Embryonic facial prominence (tissue), 1 donor: ENCODE data around the gene KLF16.

Experiments
- DNase-seq: peaks from one replicate; pipeline ENCODE4 v3.0.0-alpha.2; 2016; ENCODE audit errors: extremely low spot score

Gene KLF16

DNA sequence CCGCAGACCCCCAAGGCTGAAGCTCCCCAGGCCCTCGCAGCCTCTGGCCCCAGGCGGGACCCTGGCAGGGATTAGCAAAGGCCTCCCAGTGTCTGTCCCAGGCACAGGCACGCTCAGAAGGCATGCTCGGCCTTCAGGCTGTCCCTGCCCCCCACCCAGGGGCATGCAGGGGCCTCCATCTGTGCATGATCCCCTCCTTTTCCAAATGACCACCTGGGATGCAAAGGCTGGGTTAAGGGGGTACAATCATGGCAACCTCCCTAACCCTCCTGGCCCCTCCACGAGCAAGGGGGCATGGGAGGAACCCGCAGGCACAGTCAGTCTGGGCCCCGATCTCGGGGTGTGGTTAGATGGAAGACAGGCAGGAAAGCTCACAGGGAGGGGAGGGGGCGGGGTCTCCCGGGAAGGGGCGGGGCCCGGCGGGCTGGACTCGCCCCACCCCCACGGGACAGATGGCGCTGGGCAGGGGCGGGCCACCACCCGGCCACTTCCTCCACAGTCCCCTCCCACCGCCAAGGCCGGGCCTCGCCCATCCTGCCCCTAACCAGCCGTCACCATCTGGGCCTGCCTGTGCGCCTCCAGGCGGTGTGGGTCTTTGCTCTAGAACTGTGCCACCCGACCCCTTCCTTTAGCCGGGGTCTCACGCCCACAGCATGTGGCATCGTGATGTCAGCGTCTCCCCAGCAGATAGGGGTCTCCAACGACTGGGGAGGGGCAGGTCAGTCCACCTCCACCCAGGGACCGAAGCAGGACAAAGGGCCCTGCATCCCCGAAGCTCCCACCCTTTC lies 8.1 kb downstream of the KLF16 start:
- no peak for DNase-seq

DNA sequence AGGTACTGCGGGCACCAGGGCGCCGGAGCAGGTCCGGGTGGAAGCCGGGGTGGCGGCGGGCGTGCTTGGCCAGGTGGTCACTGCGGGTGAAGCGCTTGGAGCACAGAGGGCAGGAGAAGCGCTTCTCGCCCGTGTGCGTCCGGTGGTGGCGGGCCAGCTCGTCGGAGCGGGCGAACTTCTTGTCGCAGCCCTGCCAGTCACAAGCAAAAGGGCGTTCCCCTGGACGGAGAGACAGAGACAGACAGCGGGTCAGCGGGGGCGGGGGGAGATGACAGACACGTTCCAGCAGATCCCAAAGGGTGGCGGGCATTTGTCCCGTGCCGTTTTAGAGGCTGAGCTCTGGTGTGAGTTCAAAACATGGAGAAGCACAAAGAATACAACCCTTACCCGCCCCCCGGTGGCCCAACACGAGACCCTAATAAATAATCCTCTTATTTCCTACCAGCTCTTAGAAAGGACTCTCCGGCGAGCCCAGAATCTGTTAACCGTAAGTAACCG lies 8.8 kb downstream of the KLF16 start:
- no peak for DNase-seq

DNA sequence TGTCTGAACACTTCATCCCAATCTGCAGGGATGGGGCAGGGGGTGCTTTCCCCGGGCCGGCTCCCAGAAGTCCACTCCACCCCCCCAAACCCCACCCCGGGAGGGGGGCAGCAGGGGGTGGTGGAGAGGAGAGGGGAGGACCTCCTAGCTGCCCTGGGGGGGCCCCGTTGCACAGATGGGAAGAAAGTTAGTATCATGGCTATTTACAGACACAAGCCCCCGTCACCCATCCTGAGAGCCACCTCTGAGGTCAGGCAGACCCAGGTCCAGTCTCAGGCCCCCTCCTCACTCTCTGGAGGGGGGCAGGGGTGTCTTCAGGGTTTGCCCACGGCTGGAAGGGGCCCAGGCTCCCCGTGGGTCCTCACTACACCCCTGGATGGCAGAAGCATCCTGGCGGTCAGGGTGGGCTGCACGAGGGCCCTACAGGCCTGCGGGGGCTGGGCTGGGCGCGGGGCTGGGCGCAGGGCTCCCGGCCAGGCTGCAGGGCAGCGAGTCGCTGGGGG lies 9.3 kb downstream of the KLF16 start:
- no peak for DNase-seq

DNA sequence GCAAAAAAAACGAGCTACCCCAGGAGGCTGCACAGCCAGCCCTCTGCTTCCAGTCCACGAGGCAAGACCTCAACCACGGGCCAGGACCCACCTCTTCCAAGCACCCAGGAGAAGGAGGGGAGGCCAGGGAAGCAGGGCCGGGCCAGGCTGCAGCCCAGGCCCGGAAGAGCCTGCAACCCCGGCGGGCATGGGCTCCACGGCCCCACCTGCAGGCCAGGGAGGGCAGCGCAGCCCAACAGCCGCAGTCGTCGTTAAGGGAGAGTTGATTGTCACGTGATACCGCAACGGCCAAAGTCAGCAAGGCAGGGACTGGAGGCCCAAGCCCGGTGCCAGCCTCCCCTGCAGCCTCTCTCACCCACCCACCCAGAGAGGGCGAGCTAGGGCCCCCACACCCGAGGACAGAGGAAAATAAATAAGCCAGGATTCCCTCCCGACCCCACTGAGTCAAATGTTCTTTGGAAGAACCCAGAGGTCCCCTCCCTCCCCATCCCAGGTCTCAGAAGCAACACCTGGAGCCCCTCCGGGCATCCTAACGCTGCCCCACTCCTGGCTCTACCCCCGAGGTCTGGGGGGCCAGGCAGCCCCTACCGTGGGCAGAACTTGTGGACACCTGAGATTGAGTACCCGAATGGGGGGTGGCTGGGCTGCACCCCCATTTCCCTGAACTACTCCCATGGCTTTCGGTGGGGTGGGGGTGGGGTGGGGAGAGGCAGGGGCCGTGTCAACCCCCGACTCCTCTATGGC lies 9.9 kb downstream of the KLF16 start:
- DNase-seq, result no peak

DNA sequence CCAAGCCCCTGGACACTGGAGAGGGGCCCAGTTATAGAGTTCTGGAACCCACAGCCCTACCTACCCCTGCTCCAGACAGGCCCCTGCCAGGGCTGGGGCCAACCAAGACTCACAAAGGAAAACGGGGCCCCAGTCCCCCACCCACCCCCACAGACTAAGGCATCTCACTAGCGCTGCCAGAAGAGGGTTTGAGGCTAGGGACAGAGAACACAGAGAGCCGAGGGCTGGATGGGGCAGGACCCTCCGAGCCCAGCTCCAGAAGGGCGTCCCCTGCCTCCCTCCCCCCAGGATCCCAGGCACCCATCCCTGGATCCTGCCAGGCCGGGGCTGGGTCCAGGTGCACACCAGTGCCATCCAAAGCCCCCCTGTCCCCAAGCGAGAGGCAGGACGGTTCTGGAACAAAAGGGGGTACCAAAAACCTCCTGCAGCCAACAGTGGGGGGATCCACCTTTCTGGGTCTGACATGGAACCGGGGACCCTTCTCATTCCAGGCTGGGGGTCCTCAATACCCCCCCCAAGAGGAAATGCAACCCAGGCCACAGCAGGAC lies 10.7 kb downstream of the KLF16 start:
- no peak for DNase-seq

DNA sequence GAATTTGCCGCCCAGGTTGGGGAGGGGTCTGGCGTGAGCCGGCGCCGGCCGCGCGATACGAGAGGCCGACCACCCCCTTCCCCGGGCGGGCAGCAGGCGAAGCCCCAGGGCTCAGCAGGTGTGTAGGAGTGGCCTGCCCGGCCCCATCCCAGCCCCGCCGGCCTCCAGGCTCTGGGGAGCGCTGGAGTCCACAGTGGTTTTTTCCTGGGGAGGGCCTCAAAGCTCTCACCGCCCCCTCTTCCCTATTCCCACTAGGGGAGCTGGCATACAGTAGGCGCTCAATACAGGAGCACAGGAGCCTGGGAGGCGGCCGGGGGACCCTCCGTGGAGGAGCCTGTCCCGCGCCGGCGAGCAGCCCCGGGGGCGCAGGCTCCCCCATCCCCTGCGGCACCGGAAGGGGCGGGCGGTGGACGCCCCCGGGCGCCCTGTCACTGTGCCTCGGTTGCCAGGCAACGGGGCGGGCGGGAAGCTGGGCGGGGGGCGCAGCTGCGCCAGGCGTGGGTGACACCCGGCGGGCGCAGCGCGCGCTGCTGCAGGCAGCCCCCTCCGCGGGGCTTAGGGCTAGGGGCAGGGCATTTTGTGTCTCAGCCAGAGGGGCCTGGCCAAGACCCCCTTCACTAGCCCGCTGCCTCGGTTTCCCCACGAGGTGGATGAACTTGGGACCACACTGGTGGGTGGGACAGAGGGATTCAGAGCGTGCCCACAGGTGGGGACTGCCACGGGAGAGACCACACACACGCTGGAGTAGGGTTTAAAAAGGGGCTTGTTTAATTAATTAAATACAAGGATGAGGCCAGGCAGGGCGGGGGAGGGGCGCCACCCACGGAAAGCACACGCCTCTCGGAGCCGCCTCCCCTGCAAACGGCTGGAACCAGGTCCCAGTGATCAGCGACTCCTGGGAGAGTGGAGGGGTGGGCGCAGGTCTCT lies 11.5 kb downstream of the KLF16 start:
- no peak for DNase-seq

DNA sequence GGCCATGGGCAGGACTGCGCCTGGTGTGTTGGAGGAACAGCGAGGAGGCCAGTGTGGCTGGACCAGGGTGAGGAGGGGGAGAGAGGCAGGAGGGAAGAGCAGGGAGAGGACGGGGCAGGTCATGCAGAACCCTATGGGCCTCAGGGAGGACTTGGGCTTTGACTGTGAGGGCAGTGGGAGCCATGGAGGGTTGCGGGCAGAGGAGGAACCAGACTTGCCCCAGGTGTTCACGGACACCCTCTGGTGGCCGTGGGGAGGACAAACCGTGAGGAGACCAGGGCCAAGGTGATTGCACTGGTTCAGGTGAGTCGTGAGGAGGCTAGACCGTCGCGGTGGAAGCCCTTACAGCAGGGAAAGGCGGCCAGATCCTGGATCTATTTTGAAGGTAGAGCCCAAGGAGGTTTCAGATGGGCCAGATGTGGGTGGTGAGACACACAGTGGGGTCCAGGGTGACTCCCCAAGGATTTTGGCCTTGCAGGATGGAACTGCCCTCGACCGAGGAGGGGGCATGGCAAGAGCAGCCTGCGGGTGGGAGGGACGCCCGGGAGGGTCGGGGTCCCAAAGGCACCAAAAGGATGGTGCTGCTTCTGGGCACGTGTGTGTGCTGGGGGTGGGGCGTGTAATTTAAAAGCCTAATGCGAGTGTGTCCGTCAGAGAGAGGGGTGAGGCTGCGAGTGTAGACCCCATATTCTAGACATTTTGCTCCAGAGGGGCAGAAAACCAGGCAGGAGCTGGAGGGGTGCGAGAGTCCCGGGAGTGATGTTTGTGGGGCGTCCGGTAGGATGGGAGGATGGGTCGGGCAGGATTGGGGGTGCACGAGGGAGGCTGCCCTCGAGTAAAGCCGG lies 12.3 kb downstream of the KLF16 start:
- DNase-seq, result no peak

DNA sequence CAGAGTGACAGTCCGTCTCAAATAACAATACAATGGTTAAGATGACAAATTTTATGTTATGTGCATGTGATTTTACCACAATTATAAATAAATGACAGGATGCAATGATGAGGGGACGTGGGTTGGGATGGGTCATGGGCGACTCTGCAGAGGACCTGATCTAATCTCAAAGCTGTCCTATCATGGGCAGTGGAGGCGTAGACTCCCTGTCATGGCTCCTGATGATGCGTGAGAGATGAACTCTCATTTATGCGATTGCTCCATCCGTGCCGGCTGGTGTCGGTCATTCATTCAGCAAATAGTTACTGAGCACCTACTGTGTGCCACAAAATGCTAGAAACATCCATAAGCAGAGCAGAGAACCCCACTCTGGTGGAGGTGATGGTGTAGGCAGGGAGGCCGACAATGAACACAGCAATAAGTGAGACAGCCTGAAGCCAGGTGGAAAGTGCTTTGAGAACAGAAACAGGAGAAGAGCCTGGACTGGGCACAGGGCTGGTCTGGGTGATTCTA lies 13.4 kb downstream of the KLF16 start:
- no peak for DNase-seq

DNA sequence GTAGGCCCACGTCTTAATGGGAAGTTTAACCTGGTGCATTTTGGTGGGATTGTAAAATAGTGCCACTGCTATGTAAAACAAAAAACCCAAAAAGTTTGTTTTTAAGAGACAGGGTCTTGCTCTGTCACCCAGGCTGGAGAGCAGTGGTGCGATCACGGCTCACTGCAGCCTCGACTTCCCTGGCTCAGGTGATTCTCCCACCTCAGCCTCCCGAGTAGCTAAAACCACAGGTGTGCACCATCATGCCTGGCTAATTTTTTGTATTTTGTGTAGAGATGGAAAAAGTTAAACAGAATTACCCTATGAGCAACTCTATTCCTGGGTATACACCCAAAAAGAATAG lies 14.3 kb downstream of the KLF16 start:
- no peak for DNase-seq

DNA sequence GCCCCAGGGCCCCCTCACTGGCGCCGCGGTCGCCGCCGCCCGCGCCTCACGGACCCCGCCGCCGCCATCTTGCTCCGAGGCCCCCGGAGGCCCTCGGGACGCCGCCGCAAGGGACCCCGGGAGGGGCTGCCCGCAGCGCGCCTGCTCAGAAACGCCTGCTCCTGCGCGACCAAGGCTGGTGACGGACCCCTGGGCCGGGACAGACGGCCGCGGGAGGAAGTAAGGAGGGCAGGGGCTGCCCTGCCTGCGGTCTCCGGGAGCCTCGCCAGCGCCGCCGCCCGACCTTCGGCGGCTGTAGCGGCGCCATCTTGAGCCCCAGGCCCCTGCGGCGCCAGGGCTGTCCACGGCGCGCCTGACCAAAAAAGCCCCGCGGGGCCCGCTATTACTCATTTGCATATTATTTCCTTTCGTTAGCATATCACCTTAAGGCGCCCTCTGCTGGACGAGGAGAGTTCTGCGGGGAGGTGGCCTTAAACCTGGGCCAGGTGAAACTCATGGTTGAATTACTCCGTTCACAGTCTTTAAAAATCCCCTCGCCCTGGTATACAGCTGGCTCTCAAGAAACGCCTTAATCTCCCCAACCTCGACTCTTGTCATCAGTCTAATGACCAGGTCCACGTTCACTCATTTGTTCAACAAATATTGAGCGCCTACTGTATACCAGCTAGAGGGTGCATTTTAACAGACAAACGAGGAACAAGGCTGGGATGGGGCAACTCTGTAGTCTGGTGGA lies 14.8 kb downstream of the KLF16 start, which contains the start of gene REXO1:
REXO1 (minus strand) TSS at position 85 of the 733 bp plus-strand sequence. CDS start 125 bp downstream, outside the sequence.
- DNase-seq, result peak; percentile 87

DNA sequence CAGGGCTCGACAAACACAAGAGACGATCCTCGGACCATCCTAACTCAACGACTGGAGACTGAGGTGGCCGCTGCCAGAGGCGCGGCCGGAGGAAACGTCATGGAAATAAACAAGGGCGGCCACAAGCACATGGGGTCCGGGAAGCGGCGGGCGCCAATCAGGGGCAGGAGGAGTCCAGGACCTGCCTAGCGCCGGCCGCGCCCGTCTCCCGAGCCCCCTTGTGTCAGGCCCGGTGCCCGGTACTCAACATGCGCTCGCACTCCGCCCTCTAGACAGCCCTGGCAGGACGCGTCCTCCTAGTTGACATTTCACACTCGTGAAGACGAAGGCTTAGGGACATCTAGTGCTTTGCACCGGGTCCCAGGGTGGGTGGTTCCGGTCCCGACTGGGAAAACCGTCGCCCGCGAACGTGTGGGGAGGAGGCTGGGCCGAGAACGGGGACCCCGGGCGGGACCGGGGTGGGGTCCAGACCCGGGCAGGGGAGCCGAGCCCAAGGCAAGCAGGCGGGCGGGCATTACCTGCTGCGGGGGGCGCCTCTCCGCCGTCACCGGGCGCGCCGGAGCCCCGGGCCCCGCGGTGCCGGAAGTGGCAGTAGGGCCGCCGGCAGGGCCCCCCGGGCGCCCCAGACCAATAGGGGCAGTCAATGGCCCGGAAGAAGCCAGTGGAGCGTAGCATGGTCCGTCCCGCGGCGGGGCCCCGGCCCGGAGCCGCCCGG lies 15.5 kb downstream of the KLF16 start:
- DNase-seq, result no peak

DNA sequence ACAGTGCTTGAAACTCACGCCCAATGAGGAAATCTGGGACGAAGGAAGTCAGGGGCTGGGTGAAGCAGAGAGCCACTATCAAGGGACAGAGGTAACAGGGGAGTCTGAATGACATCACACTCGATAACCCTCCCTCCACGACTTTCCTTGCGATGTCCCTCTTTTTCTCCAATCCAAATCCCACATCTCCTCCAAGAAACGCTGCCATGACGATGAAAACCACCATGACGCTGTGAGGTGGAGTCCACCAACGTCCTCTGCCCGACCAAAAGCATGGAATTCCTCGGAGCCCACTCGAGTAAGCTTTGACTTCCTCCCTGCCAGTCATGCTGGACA lies 16.1 kb downstream of the KLF16 start:
- no peak for DNase-seq

DNA sequence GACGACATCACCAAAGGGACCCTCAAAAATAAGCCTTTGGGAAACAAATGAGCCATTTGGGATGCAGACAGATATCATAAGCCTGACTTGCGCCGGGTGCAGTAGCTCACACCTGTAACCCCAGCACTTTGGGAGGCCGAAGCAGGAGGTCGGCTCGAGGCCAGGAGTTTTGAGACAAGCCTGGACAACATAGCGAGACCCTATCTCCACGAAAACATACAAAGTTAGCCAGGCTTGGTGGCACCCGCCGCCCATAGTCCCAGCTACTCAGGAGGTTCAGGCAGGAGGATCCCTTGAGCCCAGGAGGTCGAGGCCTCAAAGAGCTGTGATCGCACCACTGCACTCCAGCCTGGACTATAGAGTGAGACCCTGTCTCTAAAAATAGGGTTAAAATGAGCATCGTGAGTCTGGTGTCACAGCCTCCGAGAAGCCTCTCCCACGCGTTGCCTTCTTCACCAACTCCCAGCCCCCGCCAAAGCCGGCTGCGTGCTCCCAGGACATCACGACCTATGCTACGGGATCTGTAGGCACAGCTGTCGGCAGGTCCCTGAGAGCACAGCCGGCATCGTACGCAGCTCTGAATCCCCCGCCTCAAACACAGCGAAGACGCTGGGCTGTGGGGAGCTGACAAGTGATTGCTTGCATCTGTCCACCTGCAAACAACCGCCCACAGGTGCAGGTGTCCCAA lies 16.7 kb downstream of the KLF16 start:
- DNase-seq, result no peak

DNA sequence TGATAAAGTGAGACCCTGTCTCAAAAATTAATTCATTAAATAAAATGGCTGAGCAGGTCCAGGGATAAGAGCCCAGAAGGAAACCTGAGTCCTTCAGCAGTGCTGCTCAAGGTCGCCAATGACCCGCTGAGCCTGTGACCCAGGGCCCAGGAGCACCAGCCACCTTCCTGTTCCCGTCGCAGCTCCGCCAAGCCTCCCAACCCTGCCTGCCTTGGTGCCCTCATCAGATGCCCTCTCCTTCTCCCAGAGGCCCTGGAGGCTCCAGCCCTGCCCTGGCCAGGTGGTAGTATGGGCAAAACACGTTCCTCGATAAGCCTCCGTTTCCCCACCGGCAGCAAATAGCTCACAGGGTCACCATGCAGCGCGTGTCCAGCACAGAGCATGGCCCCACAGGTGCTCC lies 17.7 kb downstream of the KLF16 start:
- no peak for DNase-seq

DNA sequence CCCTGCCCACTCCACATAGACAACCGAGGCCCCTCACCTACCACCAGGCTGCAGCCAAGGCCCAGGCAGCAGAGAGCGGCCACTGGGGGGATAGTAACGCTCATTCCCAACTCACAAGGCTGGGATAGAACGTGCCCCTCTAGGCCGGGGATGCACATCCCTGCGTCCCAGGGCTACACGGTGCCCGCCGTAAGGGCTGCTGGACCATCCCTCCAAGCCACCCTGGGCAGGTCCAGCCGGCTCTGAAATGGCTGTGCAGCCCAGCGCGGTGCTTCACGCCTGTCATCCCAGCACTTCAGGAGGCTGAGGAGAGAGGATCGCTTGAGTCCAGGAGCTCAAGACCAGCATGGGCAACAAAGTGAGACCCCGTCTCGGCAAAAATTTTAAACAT lies 18.3 kb downstream of the KLF16 start:
- no peak for DNase-seq

DNA sequence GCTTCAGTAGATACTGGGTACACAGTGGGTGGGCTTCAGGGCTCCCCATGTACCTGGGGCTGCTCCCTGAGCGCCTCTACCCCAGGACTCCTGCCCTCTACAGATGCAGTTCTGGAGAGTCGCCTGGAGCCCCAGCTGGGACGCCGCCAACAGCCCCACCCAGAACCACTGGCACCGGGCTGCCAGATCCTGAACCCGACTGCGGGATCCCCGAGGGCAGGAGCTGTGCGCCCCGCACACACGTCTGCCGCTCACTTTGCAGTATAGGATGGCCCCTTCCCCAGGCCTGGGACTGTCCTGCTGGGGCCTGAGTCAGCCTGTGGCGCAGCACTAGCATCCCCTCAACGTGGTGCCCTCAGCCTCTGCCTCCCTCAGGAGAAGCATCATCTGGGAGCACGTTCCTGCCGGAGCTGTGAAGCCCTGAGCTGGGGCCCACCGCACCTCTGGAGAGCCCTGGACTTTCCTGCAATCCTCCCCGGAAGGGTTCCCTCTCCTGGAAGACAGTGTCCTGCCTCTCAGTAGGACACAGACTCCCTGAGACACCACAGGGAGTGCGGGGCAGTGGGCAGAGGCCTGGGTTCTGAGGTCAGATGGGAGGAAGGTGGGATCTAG lies 18.8 kb downstream of the KLF16 start:
- no peak for DNase-seq

DNA sequence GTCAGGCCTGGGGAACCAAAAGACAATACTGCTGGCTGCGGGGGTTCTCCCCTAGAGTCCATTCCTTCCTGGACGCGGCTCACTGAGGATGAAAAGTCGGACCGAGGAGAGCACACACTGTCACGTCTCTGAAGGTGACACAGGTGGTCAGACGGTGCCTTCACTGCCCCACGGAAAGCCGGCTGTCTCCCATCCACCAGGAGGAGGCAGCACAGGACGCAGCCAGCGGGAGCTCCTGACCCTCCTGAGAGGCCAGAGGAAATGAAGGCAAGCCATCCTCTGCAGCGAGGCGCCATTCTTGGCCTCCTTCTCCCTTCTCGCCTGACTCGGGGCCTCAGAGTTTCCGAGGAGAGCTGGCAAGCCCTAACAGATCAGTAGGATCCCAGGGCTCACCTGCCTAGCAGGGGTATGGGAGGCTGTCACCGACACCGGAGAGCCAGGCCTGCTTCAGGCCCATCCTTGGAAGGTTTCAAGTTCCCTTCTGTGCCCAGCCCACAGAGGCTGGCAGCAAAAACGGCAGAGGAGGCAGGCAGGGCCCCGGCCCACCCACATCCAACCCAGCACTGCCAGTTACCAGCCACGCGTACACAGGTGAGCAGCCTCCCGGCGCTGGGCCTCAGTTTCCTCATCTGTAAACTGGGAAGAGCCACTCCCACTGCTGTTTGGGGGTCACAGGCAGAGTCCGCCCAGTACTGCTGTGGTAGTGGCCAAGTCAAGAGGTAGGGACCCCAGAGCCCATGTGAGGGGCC lies 19.6 kb downstream of the KLF16 start:
- DNase-seq, result no peak
